HL-60 (cell line): ENCODE data around the gene PAK3.

Experiments
- POLR2AphosphoS5 ChIP-seq: IDR thresholded peaks from 2 replicates; pipeline ENCODE4 v1.6.1; 2012; ENCODE audit warnings: low read depth
- SPI1 ChIP-seq: IDR thresholded peaks from 2 replicates; pipeline ENCODE4 v1.6.1; 2012; ENCODE audit warnings: low read depth, mild to moderate bottlenecking, borderline replicate concordance

- TF ChIP-seq POLR2AphosphoS5 (no peak), SPI1 (no peak)
Observed at GRCh38 chrX:111114806-111115205, 18.8 kb downstream of the PAK3 start.
